NCI-H146 treated with DMSO at 0.1 percent for 48 hours (cell line): ENCODE measurements around the gene UBE2V1.
"Not testable (repeated sequence)": the region's sequence is repeated elsewhere in the genome, so short reads cannot be mapped to it uniquely, and the experiment has no call there.

Experiments
- DNase-seq: peaks from one replicate; lab custom pipeline; 2025; ENCODE audit not compliant: unreplicated experiment; lab: John Stamatoyannopoulos, UW

The UBE2V1 gene

DNA sequence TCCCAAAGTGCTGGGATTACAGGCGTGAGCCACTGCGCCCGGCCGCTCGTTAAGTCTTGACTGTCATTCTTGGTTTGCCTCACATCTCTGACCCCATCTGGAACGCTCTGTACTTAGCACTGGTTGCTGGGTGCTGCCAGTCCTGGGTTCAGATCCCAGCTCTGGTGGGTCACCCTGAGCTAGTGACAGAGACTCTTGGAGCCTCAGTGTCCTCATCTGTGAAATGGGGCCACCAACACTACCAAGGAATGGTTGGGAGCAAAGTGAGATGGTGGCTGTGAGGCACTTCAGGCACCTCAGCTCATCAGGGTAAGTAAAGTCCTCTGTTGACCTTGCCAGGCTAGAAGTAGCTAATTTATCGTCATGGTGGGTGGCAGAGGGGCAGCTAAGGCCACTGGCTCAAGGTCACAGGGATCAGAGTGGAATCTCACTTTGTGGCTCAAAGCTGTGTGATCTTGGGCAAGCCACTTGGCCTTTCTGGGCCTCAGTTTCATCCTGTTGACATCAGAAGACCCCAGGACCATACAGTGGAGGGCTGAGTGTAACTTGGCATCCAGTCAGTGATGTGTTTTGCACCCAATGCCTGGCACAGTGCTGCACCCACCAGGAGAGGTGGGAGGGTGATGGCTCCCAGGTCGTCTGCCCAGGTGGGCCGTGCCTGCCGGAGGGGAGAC, 46.7 kb downstream of the UBE2V1 start:
- no peak for DNase-seq

DNA sequence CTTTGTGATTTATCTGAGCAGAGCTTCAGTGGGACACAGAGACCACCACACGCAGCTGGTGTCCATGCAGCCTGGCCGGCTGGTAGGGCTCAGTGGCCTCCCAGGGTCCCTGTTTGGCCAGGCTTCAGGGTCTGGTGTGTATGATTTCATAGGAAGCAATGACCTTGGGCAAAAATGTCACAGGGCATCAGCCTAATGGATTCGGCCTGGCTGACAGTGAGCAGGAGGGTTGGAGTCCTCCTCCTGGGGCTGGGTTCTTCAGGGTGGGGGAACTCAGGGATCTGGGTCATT, 47.7 kb downstream of the UBE2V1 start:
- no peak for DNase-seq

DNA sequence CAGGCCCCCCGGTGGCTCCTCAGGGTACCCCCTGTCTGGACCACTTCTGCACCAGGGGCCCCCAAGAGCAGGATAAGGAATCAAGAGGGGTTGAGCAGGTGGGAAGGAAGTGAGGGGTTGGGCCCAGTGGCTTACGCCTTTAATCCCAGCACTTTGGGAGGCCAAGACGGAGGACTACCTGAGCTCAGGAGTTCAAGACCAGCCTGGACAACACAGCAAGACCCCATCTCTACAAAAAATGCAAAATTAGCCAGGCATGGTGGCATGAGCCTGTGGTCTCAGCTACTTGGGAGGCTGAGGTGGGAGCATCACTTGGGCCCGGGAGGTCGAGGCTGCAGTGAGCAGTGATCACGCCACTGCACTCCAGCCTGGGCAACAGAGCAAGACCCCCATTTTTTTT, 49.2 kb downstream of the UBE2V1 start:
- DNase-seq: not testable (repeated sequence)

DNA sequence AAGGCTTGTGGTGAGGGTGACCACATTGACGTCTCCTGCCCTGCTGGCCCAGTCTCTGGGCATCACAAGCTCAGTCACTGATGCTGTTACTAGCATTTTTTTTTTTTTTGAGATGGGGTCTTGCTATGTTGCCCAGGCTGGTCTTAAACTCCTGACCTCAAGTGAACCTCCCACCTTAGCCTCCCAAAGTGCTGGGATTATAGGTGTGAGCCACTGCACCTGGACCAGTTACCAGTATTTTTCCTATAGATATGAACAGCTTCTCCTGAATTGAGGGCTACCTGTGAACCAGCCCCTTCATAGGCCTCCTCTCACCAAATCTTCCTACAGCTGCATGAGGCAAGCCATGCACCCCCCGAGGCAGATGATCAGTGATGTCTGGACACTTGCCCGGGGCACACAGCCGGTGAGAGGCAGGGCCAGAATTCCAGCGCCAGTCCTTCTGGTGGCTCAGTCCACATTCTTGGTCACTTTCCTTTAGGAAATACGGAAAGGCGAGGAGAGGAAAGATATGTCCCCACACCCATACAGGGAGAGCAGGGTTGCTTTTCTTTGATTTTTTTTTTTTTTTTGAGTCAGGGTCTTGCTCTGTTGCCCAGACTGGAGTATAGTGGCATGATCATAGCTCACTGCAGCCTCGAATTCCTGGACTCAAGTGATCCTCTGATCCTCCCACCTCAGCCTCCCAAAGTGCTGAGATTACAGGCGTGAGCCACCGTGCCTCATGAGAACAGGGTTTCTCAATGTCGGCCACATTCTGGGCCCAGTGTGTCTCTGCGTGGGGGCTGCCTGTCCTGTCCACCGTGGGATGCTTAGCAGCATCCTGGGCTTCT, 50.7 kb downstream of the UBE2V1 start:
- no peak for DNase-seq

DNA sequence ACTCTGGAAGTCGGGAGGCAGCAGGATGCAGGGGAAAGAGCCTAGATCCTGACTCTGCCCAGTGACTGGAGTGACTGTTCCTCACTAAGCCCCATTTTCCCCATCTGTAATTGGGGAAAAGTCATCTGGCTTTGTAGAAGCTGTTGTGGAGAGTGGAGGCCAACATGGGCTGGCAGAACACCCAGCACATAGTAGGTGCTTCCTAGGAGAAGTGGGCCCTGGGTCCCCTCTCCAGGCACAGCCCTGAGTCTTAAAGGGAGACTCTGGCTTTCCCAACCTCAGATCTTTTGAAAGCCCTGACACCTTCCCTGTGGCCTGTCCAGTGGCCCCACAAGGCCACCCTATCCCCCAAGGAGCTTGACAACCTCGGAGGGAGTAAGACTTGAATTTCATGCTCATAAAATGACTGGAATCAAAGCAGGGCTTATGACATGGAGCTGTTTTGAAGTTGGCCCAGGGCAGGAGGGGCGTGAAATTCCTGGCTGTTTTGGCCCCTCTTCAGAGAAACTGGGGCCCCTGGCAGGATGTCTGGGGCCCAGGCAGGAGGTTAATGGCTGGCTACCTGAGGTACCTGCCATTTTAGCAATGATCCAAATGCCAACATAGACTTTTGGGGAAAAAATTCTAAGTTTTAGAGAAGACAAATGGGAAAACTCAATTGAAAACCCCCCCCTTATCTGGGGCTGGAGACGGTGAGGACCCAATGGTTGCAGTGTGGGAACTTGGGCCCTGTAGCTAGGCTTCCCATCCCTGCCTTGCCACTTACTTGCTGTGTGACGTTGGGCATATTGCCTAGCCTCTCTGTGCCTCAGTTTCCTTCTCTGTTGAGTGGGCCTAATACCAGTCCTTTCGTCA, 51.6 kb downstream of the UBE2V1 start:
- DNase-seq: no peak

DNA sequence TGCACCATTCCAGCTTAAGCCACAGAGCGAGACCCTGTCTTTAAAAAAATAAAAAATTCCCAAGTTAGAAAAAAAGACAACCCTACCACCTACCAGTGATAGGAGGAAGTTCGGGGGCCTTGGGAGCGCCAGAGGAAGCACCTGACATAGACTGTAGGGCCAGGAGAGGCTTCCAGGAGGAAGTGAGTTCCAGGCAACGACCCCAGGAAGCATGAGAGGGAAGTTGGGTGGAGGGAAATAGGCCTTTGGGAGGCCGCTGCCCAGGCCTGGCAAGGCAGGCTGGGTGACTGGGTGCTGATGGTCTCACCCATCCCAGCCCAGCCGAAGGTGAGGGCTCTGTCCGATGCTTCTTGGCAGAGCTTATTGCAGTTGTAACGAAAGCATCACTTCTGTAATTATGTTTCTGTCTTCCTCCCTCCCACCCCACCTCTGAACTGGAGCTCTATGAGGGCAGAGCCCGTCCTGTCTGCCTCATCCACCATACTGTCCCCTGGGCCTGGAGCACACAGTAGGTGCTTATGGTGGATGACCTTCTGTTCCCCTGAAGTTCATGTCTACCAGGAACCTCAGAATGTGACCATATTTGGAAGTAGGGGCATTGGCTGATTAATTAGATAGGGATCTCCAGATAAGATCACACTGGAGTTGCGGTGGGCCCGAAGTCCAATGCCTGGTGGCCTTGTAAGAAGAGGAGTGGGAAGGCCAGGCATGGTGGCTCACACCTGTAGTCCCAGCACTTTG, 54.1 kb downstream of the UBE2V1 start:
- DNase-seq: no peak

DNA sequence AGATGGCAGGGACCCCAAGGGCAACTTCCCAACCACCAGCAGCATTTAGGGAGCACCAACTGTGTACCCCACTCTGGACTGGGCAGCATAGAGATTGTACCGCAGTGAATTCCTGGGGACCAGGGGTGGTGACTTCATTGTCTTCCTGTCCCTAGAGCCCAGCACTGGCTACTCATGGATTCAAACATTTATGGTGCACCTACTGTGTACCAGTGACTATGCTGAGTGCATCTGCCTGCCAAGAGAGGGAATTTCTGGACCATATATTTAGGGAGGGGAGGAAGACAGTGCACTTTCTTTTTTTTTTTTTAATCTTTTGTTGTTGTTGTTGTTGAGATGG, 55.3 kb downstream of the UBE2V1 start:
- no peak for DNase-seq

DNA sequence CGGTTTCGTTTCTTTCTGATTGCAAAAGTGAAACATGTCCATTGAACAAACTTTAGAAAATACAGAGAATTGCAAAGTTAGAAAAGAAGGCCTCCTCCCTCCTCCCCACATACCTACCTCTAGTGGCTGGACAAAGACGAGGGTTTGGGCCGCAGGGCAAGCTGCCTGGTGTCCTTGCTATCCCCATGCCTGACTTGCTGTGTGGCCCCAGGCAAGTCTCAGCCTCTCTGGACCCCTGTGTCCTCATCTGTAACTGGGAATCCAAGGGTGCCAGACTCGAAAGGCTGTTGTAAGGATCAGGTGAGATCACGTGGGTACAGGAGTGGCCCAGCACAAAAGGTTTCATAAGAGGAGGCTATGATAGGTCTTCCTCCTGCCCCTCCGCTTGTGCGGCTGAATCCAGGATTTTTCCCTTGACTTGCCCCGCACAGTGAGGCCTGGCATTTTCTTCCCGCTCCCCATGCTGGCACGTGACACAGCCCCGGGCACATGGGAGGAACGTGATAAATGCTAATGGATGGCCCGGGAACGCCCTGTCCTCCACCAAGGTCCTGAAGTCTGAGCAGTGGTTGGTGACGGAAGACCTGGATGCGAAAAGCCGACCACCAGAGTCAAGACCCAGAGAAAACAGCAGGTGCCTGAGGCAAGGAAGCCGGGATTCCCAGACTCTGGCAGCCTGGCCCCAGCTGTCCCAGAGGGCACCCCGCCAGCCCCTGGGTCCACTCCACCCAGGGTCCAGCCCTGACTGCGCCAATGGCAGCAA, 55.8 kb downstream of the UBE2V1 start:
- no peak for DNase-seq

DNA sequence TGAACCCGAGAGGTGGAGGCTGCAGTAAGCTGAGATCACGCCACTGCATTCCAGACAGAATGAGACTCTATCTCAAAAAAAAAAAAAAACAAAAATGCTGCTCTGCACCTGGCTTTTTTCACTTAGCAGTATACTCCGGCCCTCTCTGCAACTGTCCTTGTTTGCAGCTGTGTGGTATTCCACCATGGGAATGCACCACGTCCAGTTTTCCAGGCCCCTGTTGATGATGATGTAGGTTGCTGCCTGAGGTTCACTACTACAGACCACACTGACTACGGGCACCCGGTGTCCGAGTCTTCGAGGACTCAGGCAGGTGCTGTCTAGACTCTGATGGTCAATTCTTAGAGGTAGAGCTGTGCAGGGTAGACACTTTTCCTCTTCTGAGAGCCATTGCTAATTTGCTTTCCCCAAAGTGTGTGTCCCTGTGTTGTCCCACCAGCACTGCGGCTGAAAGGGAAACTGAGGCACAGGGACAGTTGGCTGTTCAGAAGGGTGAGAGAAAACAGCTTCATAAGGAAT, 56.5 kb downstream of the UBE2V1 start:
- no peak for DNase-seq

DNA sequence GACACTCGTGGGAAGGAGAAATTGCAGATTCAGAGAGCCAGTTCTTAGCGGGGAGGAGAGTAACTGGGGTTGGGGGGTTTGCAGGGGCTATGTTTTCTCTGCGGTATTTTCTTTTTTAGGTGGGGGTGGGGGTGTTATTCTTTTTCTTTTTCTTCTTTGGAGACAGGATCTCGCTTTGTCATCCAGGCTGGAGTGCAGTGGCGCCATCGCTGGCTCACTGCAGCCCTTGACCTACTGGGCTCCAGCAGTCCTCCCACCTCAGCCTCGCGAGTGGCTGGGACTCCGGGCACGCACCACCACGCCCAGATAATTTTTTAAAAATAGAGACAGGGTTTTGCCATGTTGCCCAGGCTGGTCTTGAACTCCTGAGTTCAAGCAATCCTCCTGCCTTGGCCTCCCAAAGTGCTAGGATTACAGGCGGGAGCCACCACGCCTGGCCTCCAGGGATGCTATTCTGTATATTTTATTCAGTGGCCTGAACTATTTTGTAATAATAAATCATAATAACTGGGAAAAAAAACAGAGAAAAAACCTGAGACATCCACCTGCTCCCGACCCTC, 57.3 kb downstream of the UBE2V1 start:
- DNase-seq: no peak

DNA sequence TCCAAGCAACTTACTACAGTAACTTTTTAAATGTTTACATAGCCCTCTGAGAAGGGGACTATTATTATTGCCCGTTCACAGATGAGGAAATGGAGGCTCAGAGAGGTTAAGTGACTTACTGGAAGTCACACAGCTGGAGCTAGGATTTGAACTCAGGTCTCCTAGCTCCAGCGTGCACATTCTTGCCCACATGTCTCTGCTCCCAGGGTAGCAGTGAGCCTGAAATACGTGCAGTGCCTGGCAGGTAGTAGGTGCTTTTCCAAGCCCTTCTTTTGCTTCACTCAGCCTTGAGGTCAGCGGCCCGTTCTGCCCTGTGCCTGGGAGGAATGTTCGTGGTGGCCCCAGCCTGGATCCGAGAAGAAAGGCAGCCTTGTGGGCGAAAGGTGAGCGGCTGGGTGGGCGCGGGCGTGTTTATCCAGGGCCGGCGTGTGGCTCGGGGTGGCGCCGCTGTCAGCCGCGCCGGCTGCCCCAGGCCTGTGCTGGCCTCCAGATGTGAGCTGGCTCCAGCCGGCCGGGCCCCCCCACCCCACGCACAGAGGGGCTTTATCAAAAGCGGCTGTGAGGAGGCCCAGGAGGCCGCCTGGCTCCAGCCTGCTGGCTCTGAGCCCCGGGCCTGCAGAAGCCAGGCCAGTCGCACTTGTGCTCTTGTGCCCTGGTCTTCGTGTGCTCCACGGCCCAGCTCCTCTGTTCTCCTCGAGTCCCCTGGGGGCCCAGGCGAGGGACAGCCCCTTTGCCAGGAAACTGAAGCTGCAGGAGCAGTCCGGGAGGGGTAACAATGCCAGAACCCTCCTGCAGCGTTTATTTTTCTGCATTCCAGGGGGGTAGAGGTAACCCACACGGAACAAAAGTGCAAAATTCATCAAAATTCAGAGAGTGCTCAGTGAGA, 58.1 kb downstream of the UBE2V1 start:
- no peak for DNase-seq

DNA sequence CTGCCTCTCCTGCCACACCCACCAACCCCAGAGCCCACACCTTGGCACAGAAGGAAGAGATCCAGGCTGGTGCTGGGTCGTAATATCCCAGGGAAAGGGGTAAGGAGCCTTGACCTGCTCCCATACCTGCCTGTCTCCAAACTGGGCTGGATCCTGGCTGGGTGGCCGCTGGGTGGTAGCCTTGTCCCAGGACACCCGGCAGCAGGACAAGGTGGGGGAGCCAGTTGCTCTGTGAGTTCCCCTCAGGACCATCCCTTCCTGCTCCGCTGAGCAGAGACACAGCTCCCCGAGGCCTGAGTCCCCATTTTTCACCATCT, 58.8 kb downstream of the UBE2V1 start:
- no peak for DNase-seq

DNA sequence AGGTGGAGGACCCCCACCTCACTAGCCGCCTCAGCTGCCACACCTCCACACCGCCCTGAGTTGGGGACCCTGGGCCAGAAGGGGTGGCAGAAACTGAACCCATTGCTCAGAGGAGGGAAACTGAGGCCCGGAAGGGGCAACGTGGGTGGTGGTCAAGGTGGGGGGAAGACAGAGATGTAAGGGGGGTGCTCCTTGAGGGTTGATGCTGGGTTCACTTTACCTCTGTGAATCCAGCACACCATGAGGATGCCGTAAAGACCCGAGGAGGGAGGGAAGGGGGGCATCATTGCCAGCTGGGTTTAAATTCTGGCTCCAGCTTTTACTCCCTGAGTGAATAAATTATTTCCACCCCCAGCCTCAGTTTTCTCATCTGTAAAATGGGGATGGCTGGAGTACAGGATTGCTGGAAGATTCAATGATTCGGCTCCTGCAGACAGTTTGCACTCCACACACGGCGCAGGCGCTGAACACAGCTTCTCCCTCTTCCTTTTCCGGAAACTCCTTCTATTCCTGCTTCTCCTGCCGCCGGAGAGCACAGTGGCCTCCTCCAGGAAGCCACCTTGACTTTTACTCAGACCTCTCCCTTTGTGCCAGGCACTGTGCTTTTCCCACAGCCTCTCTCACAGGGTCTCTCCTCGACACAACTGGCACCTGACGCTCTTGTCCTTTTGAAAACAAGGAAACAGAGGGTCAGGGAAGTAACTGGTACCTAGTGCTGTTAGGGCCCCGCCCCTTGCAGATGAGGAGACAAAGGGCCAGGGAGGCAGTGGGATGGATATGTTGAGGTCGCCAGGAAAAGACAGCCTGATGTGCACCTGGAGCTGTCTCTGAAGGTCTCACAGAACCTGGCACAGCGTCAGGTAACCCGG, 59.4 kb downstream of the UBE2V1 start:
- DNase-seq: no peak

DNA sequence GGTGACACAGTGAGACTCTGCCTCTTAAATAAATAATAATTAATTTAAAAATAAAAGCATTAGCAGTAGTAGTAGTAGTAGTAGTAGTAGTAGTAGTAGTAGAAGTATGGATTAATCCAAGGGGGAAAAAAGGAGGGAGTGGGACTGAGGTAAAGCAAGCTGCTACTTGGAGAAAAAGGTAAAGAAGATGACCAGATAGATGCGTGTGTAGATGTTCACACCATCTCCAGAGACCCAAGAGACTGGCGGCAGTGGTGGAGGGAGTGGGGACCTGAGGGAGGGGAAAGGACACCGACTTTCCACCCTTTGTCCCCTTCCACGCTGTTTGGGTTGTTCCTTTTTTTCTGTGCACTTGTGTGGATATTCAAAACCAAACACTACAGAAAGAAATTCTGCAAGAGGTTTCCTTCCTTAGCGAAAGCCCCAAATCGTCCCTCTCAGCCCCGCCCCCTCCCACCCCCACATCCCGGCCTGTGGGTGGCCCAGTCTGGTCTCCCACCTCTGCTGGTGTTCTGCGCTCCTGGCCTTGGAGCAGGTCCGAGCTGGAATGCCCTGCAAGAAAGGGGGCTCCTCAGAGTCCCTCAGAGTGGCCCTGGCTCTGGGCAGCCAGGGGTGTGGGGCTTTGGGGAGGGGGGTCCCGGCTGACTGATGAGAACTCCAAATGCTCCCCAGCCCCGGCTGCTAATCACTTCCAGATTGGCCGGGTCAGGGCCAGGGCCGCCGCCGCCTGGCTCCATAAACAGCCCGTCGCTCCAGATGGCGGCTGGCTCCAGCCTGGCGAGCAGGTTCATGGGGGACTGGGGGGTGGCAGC, 60.2 kb downstream of the UBE2V1 start:
- DNase-seq: no peak

DNA sequence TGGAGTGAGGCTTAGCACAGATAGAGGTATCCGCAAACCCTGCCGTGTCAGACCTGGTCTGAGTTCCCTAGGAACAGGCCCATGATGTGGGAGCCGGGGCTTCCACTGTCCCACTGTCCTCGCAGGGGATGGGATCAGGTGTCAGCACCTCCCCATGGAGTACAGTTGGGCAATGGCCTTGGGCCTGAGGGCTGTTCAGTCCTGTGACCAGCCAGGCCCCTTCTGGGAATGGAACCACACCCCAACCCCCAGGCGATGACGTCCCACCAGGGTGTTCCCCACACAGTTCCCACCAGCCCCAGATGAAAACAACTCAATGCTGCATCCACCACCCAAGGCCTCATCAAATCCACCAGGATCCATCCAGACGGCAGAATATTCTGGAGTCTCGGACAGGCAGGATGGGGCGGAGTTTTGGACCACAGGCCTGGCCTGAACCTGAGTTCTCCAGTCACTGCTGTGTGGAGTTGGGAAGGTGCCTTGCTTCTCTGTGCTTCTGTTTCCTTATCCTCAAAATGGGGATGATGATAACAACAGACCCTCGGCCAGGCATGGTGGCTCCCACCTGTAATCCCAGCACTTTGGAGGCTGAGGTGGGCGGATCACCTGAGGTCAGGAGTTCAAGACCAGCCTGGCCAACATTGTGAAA, 62.2 kb downstream of the UBE2V1 start:
- DNase-seq: no peak

DNA sequence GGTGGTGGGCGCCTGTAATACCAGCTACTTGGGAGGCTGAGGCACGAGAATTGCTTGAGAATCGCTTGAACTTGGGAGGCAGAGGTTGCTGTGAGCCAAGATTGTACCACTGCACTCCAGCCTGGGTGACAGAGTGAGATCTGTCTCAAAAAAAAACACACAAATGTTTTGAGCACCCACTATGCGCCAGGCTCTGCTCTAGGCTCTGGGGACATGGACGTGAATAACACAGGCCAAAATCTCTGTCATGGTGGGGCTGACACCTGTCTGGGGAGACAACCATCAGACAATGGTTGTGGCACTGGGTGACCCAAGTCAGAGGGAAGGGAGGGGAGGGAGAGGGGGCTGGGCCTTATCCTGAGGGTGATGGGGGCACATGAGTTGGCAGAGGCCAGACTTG, 62.7 kb downstream of the UBE2V1 start:
- no peak for DNase-seq

DNA sequence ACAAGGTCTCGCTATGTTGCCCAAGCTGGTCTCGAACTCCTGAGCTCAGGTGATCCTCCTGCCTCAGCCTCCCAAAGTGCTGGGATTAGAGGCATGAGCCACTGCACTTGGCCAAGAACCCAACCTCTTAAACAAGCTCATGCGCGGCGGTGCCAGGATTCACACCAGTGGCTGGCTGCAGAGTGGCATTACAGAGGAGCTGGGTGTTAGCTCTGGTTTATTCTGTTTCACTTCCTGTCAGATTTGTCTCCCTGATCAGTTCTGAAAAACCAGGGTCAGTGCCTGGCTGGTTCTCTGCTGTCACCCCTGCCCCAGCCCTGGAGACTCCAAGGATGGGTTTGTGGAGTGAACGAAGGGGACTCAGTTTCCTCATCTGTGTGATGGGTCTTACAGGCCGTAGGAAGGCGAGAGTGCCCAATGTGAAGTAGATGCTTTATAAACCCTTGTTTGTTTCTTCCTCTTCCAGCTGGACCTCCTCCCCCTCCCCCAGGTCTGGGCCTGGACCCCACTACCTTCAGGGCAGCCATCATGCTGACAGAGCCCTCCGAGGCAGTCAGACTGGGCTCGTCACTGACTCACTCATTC, 63.4 kb downstream of the UBE2V1 start:
- no peak for DNase-seq
